T-helper 1 cell treated with Interleukin-12 subunit alpha and Interleukin-12 subunit beta and Interleukin-4 antibody, amounts not matched to agents 30 μg/mL and 1 μg/mL, for 36 hours (primary cell): Measurements from ENCODE around the gene CHKB.

ENCODE experiments used
- H3K27ac Mint-ChIP-seq: one replicate; pipeline ENCODE4 v1.8.0; 2021; ENCODE audit warnings: mild to moderate bottlenecking, mixed read lengths
- H3K27me3 Mint-ChIP-seq: one replicate; pipeline ENCODE4 v1.8.0; 2021; ENCODE audit warnings: low read depth, mixed read lengths
- H3K36me3 Mint-ChIP-seq: one replicate; pipeline ENCODE4 v1.8.0; 2021; ENCODE audit warnings: low read depth, mixed read lengths
- H3K4me1 Mint-ChIP-seq: one replicate; pipeline ENCODE4 v1.8.0; 2021; ENCODE audit warnings: low read depth, mixed read lengths
- H3K4me3 Mint-ChIP-seq: one replicate; pipeline ENCODE4 v1.8.0; 2021; ENCODE audit warnings: mild to moderate bottlenecking, moderate library complexity, mixed read lengths
- H3K9me3 Mint-ChIP-seq: one replicate; pipeline ENCODE4 v1.8.0; 2021; ENCODE audit warnings: mixed read lengths

The CHKB gene

DNA sequence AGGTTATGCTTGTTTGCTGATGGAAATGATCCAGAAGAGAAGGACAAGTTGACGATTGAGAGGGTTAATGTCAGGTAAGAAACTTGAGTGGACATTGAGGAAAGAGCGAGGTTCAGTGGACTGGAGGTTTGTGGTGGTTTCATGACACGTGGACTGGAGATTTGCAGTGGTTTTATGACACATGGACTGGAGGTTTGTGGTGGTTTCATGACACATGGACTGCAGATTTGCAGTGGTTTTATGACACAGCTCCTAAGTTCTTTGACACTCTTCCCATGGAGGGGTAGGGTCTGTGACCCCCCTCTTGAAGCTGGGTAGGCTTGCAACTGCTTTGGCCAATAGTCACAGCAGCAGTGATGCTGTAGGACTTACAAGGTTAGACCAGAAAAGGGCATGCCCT lies 12.5 kb upstream of the CHKB start:
- Mint-ChIP-seq H3K27me3 (peaks cover 39% of the 10 kb centered on the region), H3K4me1 (peaks cover 3% of the 10 kb centered on the region), H3K9me3 (no peaks in the 10 kb centered on the region), H3K36me3 (no peaks in the 10 kb centered on the region), H3K4me3 (no peak overlapping the region), H3K27ac (no peak overlapping the region)

DNA sequence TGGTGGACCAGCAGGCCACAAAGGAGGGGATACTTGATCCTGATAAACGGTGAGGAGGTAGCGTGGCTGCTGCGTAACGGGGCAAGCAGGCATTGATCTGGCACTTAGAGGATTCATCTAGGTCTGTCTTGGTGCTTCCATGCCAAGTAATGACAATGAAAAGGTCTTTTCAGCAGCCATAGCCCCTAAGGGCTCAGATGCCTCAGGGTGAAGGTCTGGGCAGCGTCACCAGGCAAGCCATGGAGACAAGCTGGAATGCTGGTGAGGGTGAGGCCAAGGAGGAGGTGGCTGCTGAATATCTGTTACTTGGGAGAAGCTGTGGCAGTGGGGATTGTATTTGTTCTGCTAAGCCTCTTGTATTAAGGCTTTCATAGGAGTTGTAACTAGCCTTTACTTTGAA lies 4.8 kb upstream of the CHKB start:
- H3K36me3 Mint-ChIP-seq, result no peaks in the 10 kb centered on the region
- H3K4me3 Mint-ChIP-seq, result no peak overlapping the region
- H3K4me1 Mint-ChIP-seq, result peaks cover 5% of the 10 kb centered on the region
- H3K27ac Mint-ChIP-seq, result no peak overlapping the region
- H3K9me3 Mint-ChIP-seq, result no peaks in the 10 kb centered on the region
- peaks cover 18% of the 10 kb centered on the region for H3K27me3 Mint-ChIP-seq

DNA sequence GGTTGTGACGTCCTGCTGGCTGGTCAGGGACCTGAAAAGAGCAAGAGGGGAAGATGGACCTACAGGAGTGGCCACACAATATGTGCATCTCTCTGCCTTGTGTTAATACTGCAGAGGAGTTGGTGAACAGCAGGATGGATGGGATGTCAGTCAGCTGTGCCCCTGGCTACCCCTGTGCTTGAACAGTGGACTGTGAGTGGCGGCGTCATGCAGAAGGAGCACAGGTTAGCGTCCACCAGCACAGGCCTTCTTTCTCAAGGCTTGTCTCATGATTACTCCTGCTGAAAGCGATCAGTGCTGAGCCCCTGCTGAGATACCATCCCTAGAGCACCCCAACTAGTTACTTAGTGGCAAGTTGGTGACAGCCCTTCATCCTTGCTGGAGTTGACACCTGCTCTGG lies 3.8 kb upstream of the CHKB start:
- no peaks in the 10 kb centered on the region for H3K9me3 Mint-ChIP-seq
- H3K4me3 Mint-ChIP-seq, result no peak overlapping the region
- H3K36me3 Mint-ChIP-seq, result no peaks in the 10 kb centered on the region
- H3K27ac Mint-ChIP-seq, result no peak overlapping the region
- H3K27me3 Mint-ChIP-seq, result peaks cover 18% of the 10 kb centered on the region
- peaks cover 5% of the 10 kb centered on the region for H3K4me1 Mint-ChIP-seq

DNA sequence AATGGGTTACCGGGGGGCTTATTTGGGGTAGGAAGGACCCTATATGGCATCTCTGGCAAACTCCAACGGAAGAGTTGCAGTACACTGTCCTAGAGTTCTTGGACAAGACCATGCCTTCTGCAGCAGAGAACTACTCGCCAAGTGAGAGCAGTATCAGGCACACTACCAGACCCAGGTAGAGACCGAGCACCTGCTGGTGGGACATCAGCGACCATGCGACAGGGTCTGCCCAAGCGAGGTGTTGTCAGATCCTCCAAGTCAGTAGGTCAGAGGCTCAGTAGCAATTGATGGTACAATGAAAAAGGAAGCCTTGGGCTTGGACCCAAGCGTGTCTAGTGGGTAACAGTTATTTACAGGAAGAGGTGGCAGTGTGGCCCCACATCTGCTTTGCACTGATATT lies 3.1 kb upstream of the CHKB start:
- Mint-ChIP-seq H3K4me1 (peaks cover 5% of the 10 kb centered on the region), H3K27me3 (peaks cover 13% of the 10 kb centered on the region), H3K36me3 (no peaks in the 10 kb centered on the region), H3K4me3 (no peak overlapping the region), H3K27ac (no peak overlapping the region), H3K9me3 (no peaks in the 10 kb centered on the region)

DNA sequence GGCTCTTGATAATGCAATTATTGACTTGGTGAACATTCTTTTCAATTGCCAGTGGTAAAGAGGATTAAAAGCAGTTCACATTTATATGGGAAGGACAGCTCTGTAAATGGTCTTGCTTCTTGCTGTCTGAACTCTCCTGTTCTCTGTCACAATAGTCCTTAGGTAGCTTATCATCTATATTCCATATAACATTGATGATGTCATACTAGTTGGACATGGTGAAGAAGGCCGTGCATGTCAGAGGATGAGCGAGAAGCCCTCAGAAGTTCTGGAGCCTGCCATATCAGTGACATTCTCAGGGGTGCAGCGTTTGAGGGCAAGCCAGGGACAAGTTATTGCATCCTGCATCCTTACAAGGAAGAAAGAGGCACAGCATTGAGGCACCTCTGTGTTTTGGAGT lies 2.6 kb upstream of the CHKB start:
- peaks cover 7% of the 10 kb centered on the region for H3K27me3 Mint-ChIP-seq
- H3K27ac Mint-ChIP-seq, result no peak overlapping the region
- no peaks in the 10 kb centered on the region for H3K9me3 Mint-ChIP-seq
- H3K4me3 Mint-ChIP-seq, result no peak overlapping the region
- H3K36me3 Mint-ChIP-seq, result peaks cover under 1% of the 10 kb centered on the region
- peaks cover 9% of the 10 kb centered on the region for H3K4me1 Mint-ChIP-seq

DNA sequence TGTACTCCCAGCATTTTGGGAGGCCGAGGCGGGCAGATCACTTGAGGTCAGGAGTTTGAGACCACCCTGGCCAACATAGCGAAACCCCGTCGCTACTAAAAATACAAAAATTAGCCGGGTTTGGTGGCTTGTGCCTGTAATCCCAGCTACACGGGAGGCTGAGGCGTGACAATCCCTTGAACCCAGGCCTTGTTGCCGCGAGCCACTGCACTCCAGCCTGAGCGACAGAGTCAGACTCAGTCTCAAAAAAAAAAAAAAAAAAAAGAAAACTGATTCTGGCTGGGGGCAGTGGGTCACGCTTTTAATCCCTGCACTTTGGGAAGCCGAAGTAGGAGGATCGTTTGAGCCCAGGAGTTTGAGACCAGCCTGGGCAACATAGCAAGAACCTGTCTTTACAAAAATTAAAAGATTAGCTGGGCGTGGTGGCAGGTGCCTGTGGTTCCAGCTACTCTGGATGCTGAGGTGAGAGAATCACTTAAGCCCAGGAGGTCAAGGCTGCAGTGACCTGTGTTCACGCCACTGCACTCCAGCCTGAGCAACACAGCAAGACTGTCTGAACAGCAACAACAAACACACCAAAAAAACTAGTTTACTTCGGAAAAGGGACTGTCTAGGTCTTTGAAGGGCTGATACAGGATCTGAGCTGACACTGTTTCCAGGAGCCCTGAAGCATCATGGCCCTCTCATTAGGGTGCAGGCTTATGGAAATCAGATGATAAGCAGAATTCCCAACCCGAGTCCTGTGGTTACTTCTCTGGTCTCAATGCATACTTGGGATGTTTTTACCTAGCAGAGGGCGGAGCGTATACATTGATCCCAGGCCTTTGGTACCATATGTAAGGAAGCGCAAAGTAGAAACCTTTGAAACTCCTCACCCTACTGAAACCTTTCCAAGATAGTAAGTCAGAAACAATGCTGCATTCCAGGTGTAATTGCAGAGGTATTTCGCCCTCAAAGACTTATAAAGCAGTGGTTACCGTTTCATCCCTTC lies 1.8 kb upstream of the CHKB start:
- no peak overlapping the region for H3K27ac Mint-ChIP-seq
- H3K9me3 Mint-ChIP-seq, result no peaks in the 10 kb centered on the region
- peak overlapping the region; percentile 87 for H3K4me3 Mint-ChIP-seq

DNA sequence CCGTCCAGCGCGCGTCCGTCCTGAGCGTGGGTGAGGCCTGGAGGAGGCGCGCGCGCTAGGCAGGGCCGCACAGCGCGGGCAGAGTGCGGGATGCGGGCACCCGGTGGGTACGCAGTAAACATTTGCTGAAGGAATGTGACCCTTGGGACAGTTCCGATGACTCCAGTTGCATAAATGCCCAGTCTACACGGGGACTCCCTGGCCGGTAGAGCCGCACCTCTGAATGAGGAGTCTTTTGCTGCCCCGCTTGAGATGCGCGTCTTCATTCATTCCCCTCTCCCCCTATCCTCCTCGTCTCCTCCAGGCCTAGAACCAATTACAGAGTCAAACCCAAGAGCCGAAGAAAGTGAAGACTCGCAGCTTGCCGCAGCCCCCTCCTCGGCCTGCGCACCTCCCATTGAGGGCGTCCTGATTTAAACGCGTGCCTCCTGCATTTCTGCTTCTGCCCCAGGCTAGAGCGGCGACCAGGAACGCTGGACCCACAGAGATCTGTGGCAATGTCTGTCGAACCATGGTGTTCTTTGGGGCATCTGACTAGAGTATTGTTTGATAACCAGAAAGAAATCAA lies 729 bp upstream of the CHKB start:
- Mint-ChIP-seq H3K27ac (peak overlapping the region; percentile 61), H3K4me1 (peaks cover 16% of the 10 kb centered on the region), H3K9me3 (no peaks in the 10 kb centered on the region), H3K4me3 (peak overlapping the region; percentile 87), H3K36me3 (peaks cover 9% of the 10 kb centered on the region), H3K27me3 (no peaks in the 10 kb centered on the region)

More for the DNA sequence above, 1.8 kb upstream of the CHKB start:
- H3K27me3 Mint-ChIP-seq, result no peaks in the 10 kb centered on the region
- H3K4me1 Mint-ChIP-seq, result peaks cover 16% of the 10 kb centered on the region
- H3K36me3 Mint-ChIP-seq, result peaks cover 9% of the 10 kb centered on the region

DNA sequence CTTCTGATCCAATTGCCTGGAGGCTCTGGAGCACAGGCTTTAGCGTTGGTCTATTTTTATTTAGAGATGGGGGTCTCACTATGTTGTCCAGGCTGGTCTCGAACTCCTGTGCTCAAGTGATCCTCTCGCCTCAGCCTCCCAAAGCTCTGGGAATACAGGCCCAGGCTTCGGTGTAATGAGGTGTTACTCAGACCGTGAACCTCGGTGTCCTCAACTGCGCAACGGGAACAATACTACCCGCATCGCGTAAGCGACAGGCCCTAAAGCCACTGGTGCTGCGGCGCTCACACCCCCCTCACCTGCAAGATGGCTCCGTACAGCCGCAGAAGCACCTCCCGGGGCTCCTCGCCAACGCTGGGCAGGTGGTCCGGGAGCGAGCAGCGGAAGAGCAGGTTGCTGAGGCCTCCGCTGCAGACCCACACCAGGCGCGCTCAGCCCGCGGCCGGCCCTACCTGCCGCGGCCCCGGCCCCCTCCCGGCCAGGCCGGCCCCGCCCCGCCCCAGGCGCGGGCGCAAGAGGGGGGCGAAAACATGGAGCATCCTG lies 628 bp downstream of the CHKB start:
- peaks cover 9% of the 10 kb centered on the region for H3K36me3 Mint-ChIP-seq
- H3K27me3 Mint-ChIP-seq, result no peaks in the 10 kb centered on the region
- no peaks in the 10 kb centered on the region for H3K9me3 Mint-ChIP-seq
- H3K4me1 Mint-ChIP-seq, result peaks cover 19% of the 10 kb centered on the region
- peak overlapping the region; percentile 96 for H3K27ac Mint-ChIP-seq
- peak overlapping the region; percentile 87 for H3K4me3 Mint-ChIP-seq

DNA sequence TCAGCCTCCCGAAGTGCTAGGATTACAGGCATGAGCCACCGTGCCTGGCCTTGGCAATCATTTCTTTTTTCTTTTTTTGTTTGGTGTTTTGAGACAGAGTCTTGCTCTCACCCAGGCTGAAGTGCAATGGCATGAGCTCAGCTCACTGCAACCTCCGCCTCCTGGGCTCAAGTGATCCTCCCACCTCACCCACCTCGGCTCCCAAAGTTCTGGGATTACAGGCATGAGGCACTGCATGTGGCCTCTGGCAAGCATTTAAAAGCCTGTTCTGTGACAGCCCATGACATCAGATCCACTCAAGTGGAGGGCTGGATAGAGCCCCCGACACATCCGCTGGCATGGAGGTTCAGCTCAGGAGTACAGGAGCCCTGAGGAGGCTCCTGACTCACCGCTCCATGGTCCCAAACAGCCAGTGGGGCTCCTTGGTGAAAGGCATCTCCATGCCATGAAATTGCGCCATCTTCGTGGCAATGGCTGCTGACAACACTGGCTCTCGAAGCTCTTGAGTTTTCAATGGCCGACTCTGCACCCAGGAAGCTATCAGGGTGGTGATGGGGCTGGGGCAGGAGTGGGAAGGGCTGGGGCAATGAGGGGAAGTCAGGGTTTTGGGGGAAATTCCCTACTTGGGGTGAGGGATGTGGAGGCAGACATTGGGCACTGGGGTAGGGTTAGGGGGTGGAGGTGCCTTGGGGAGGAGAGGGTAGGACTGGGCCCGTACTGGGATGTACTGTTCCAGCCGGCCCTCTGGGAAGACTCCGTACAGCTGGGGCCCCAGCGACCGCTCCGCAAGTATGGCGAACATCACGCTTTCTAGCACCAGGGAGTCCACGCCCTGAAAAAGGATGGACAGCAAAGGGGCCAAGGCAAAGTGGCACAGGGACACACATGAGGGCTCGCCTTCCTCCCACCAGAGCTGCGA lies 1.4 kb downstream of the CHKB start:
- H3K9me3 Mint-ChIP-seq, result no peaks in the 10 kb centered on the region
- peaks cover 19% of the 10 kb centered on the region for H3K4me1 Mint-ChIP-seq
- peak overlapping the region; percentile 82 for H3K4me3 Mint-ChIP-seq
- peaks cover 9% of the 10 kb centered on the region for H3K36me3 Mint-ChIP-seq
- H3K27ac Mint-ChIP-seq, result peak overlapping the region; percentile 81
- H3K27me3 Mint-ChIP-seq, result no peaks in the 10 kb centered on the region

DNA sequence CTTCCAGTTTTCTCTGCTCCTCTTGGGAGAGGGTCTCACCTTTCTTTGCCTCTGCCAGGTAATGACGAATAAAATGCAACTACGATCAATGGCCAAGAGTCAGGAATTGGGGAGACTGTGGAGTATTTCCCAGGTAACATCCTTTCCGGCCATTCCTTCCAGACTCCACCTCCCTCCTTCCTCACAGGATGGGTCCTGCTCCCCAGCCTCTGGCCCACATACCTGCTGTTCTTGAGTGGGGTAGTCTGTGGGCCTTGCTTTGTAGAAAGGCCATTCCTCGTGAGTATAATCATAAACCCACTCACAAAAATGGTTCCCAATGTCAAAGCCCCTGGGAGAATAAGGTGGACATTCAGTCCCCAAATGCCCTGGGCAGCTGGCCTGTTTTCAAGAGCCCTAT lies 2.9 kb downstream of the CHKB start:
- Mint-ChIP-seq H3K4me3 (no peak overlapping the region), H3K27ac (no peak overlapping the region), H3K9me3 (no peaks in the 10 kb centered on the region), H3K36me3 (peaks cover 9% of the 10 kb centered on the region), H3K4me1 (peaks cover 19% of the 10 kb centered on the region), H3K27me3 (no peaks in the 10 kb centered on the region)

DNA sequence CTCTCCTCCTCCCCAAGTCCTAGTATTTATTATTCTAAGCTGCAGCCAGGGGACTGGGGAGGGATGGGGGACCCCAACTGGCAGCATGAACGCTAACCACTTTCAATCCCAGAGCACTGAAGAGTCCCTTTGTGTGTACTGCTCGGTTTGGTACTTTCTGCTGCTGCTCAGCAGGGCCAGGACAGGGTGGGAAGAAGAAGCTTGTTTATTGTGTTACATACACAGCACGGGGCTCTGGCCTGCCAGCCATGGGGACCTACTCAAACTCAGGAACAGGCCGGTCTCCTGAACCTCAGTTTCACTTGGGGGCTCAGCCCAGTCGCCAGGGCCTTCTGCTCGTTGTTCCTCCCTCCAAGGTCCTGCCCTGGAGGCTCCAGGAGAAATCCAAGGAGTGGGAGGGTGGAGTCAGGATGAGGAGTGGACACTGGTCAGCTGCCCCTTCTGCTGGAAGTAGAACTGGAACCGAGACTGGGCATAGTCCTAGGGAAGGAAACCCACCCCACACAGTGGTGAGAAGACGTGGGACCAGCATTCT lies 3.8 kb downstream of the CHKB start:
- peaks cover 9% of the 10 kb centered on the region for H3K36me3 Mint-ChIP-seq
- H3K27me3 Mint-ChIP-seq, result no peaks in the 10 kb centered on the region
- H3K9me3 Mint-ChIP-seq, result no peaks in the 10 kb centered on the region
- no peak overlapping the region for H3K4me3 Mint-ChIP-seq
- H3K27ac Mint-ChIP-seq, result no peak overlapping the region
- H3K4me1 Mint-ChIP-seq, result peaks cover 19% of the 10 kb centered on the region

DNA sequence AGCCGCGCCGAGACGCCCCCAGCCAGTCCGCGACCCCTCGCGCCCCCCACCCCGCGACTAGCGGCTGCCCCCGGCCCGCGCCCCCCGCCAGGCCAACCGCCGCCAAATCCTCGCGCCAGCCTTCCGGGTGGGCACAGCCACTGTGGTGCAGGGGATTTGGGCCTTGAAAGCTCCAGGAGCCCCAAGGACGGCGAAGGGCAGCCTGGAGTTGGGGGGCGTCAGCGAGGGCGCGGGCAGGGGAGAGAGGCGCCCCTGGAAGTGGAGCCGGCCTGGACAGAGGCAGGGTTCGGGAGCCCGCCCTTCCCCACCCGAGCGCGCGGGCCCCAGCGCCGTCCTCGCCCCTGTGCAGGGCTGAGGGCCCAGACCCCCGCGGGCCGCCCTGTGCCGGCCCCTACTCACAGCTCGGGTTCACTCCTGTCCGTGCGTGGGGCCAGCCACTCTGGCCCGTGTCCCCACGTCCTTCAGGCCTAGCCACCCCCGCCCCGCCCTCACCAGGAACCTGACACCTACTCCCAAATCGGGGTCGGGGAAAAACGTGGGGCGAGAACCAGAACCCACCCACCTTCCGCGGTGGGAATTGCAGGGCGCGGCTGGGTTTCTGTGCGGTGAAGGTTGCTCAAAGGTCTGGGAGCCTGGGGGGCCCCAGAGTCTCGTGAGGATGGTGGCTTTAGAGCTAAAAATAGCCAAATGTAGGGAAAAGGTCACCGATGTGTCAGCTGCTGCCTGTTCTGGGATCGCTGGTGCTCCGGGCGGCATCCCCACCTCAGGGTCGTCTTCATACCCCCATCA lies 4.5 kb downstream of the CHKB start, which contains the start of gene CPT1B:
TSS of gene CPT1B (minus strand) at position 441 of the 789 bp plus-strand sequence. CDS start 512 bp downstream, outside the sequence.
- H3K27ac Mint-ChIP-seq, result peak within 1 kb of the TSS; percentile 71
- peaks cover 9% of the 10 kb centered on the region for H3K36me3 Mint-ChIP-seq
- no peaks in the 10 kb centered on the region for H3K9me3 Mint-ChIP-seq
- H3K4me1 Mint-ChIP-seq, result peaks cover 14% of the 10 kb centered on the region
- H3K4me3 Mint-ChIP-seq, result no peak within 1 kb of the TSS
- no peaks in the 10 kb centered on the region for H3K27me3 Mint-ChIP-seq

DNA sequence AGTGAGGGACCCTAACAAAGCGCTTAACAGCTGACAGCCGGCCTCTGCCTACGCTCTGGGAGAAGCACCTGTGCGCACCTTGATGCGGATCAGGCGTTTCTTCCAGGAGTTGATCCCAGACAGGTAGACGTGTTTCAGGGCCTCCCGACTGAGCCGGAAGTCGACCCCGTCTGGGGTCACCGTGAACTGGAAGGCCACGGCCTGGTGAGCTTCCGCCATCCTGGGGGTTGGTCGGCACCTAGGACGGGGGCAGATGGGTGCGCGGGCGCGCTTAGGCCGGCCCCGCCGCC lies 5.0 kb downstream of the CHKB start:
- H3K36me3 Mint-ChIP-seq, result peaks cover 9% of the 10 kb centered on the region
- no peaks in the 10 kb centered on the region for H3K27me3 Mint-ChIP-seq
- peaks cover 14% of the 10 kb centered on the region for H3K4me1 Mint-ChIP-seq
- H3K9me3 Mint-ChIP-seq, result no peaks in the 10 kb centered on the region
- H3K27ac Mint-ChIP-seq, result peak overlapping the region; percentile 71
- H3K4me3 Mint-ChIP-seq, result no peak overlapping the region
